ENCODE results near the gene BTRC. TPM values are rescaled to one million over a fixed set of nuclear protein-coding genes. Genes with fewer than 3 reads are reported as not detected.

The BTRC gene
- total and polyA plus RNA-seq, 4 donors: 3.1 to 16.4 (median 9.3) TPM

DNA sequence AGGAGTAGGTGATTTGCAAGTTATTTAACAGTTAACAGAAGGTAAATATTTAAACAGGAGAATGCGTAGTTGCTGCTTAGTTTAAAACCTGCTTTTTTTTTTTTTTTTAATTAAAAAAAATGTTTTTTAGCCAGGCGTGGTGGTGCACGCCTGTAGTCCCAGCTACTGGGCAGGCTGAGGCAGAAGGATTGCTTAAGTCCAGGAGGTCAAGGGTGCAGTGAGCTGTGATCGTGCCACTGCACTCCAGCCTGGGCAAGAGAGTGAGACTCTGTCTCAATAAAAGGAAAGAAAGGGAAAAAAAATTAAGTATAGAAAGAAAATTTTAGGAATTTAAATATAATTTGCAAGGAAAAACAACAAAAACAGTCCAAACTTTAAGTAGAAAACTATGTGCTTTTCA is 71.6 kb downstream of the BTRC start:
- no peaks in the 10 kb centered on the region for H3K9me3 ChIP-seq (ENCODE audit: control insufficient read depth in 4 of 4, insufficient read depth in 3 of 4, low read length in 3 of 4)
- H3K4me3 ChIP-seq: no peak overlapping the region
- no peak overlapping the region for H3K9ac ChIP-seq (ENCODE audit: insufficient read depth in 1 of 2, low read length in 2 of 2)
- WGBS, 2 donors: 77 to 78% methylated on average over 4 of the region's 4 CpGs
- DNase-seq: no peak
- no peak for ATAC-seq (ENCODE audit: insufficient read depth, low FRiP score)
- H3K4me1 ChIP-seq (ENCODE audit: control insufficient read depth in 5 of 5, insufficient read depth in 5 of 5, low read length in 5 of 5): peaks cover 0 to 3% (median 0%) of the 10 kb centered on the region in 5 donors
- no peak overlapping the region for H3K27ac ChIP-seq (ENCODE audit: low read depth in 1 of 2, low read length in 1 of 2)
- peaks cover 0 to 3% (median 1%) of the 10 kb centered on the region in 4 donors for H3K36me3 ChIP-seq (ENCODE audit: control insufficient read depth in 4 of 4, insufficient read depth in 4 of 4, low read length in 4 of 4)
- no peaks in the 10 kb centered on the region for H3K27me3 ChIP-seq (ENCODE audit: control insufficient read depth in 3 of 3, insufficient read depth in 3 of 3, low read length in 2 of 3)
- TF ChIP-seq, protein P1, sequence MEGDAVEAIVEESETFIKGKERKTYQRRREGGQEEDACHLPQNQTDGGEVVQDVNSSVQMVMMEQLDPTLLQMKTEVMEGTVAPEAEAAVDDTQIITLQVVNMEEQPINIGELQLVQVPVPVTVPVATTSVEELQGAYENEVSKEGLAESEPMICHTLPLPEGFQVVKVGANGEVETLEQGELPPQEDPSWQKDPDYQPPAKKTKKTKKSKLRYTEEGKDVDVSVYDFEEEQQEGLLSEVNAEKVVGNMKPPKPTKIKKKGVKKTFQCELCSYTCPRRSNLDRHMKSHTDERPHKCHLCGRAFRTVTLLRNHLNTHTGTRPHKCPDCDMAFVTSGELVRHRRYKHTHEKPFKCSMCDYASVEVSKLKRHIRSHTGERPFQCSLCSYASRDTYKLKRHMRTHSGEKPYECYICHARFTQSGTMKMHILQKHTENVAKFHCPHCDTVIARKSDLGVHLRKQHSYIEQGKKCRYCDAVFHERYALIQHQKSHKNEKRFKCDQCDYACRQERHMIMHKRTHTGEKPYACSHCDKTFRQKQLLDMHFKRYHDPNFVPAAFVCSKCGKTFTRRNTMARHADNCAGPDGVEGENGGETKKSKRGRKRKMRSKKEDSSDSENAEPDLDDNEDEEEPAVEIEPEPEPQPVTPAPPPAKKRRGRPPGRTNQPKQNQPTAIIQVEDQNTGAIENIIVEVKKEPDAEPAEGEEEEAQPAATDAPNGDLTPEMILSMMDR (IDR thresholded peaks at IDR 0.05; ENCODE audit: control extremely low read depth, extremely low read depth): no peak

DNA sequence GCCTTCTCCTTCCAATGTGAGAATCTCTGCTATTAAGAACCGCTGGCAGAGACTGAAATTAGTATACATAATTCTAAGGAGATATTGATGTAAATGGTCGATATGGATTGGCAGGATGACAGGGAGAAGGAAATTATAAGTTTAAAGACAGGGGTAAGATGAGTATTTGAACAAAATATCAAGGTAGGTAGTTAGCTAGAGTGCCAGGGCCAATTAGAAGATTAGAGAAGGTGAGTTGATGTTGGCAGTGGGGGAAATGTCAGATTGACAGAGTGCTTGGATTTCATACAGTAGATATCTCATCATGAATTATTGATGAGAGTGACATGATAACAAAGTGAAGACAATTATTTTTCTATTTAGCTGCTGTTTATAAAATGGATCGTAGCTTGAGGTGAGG is 74.1 kb downstream of the BTRC start:
- WGBS, 2 donors: 88 to 93% methylated on average over 3 of the region's 3 CpGs
- H3K4me3 ChIP-seq: no peak overlapping the region
- H3K27ac ChIP-seq (ENCODE audit: low read depth in 1 of 2, low read length in 1 of 2): no peak overlapping the region
- H3K4me1 ChIP-seq (ENCODE audit: control insufficient read depth in 5 of 5, insufficient read depth in 5 of 5, low read length in 5 of 5): peaks cover 0 to 3% (median 0%) of the 10 kb centered on the region in 5 donors
- TF ChIP-seq, protein P1 (IDR thresholded peaks at IDR 0.05; ENCODE audit: control extremely low read depth, extremely low read depth): no peak
- H3K36me3 ChIP-seq (ENCODE audit: control insufficient read depth in 4 of 4, insufficient read depth in 4 of 4, low read length in 4 of 4): peaks cover 0 to 3% (median 3%) of the 10 kb centered on the region in 4 donors
- no peak overlapping the region for H3K9ac ChIP-seq (ENCODE audit: insufficient read depth in 1 of 2, low read length in 2 of 2)
- H3K9me3 ChIP-seq (ENCODE audit: control insufficient read depth in 4 of 4, insufficient read depth in 3 of 4, low read length in 3 of 4): no peaks in the 10 kb centered on the region
- no peak for ATAC-seq (ENCODE audit: insufficient read depth, low FRiP score)
- no peak for DNase-seq
- no peaks in the 10 kb centered on the region for H3K27me3 ChIP-seq (ENCODE audit: control insufficient read depth in 3 of 3, insufficient read depth in 3 of 3, low read length in 2 of 3)

DNA sequence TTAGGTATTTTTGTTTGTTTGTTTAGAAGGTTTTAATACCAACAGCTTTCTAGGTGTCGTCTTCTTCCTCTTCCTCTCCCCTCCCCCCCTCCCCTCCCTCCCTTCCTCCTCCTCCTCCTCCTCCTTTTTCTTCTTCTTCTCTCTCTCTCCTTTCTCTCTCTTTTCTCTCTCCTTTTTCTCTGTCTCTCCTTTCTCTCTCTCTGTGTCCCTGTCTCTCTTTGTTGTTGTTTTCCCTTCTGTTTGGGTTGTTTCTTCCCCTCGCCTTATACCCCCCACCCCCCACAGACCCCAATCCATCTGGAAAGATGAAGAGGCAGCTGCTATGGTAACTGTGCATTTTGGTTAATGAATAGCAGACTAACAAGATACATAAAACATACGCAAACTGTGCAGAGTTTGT is 75.5 kb downstream of the BTRC start:
- no peak for ATAC-seq (ENCODE audit: insufficient read depth, low FRiP score)
- H3K4me1 ChIP-seq (ENCODE audit: control insufficient read depth in 5 of 5, insufficient read depth in 5 of 5, low read length in 5 of 5): peaks cover 0 to 2% (median 0%) of the 10 kb centered on the region in 5 donors
- H3K9me3 ChIP-seq (ENCODE audit: control insufficient read depth in 4 of 4, insufficient read depth in 3 of 4, low read length in 3 of 4): no peaks in the 10 kb centered on the region
- no peak overlapping the region for H3K4me3 ChIP-seq
- whole genome bisulfite sequencing, 2 donors: 65 to 82% methylated on average over 3 of the region's 3 CpGs
- DNase-seq: no peak
- no peak overlapping the region for H3K9ac ChIP-seq (ENCODE audit: insufficient read depth in 1 of 2, low read length in 2 of 2)
- TF ChIP-seq, protein P1 (IDR thresholded peaks at IDR 0.05; ENCODE audit: control extremely low read depth, extremely low read depth): no peak
- H3K27me3 ChIP-seq (ENCODE audit: control insufficient read depth in 3 of 3, insufficient read depth in 3 of 3, low read length in 2 of 3): no peaks in the 10 kb centered on the region
- peaks cover 0 to 7% (median 2%) of the 10 kb centered on the region in 4 donors for H3K36me3 ChIP-seq (ENCODE audit: control insufficient read depth in 4 of 4, insufficient read depth in 4 of 4, low read length in 4 of 4)
- H3K27ac ChIP-seq (ENCODE audit: low read depth in 1 of 2, low read length in 1 of 2): no peak overlapping the region

DNA sequence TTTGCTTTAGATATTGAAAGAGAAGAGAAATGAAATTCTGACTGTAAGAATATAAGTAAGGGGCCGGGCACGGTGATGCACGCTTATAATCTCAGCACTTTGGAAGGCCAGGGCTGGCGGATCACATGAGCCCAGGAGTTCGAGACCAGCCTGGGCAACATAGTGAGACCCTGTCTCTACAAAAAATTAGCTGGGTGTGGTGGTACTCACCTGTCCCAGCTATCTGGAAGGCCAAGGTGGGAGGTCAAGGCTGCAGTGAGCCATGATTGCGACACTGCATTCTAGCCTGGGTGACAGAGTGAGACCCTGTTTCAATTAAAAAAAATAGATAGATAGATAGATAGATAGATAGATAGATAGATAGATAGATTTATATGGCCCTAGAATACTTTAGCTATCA is 82.3 kb downstream of the BTRC start:
- H3K9me3 ChIP-seq (ENCODE audit: control insufficient read depth in 4 of 4, insufficient read depth in 3 of 4, low read length in 3 of 4): no peaks in the 10 kb centered on the region
- no peaks in the 10 kb centered on the region for H3K27me3 ChIP-seq (ENCODE audit: control insufficient read depth in 3 of 3, insufficient read depth in 3 of 3, low read length in 2 of 3)
- H3K4me1 ChIP-seq (ENCODE audit: control insufficient read depth in 5 of 5, insufficient read depth in 5 of 5, low read length in 5 of 5): peaks cover 0 to 4% (median 0%) of the 10 kb centered on the region in 5 donors
- H3K36me3 ChIP-seq (ENCODE audit: control insufficient read depth in 4 of 4, insufficient read depth in 4 of 4, low read length in 4 of 4): peaks cover 0 to 3% (median 2%) of the 10 kb centered on the region in 4 donors
- TF ChIP-seq, protein P1 (IDR thresholded peaks at IDR 0.05; ENCODE audit: control extremely low read depth, extremely low read depth): no peak
- H3K9ac ChIP-seq (ENCODE audit: insufficient read depth in 1 of 2, low read length in 2 of 2): no peak overlapping the region
- H3K27ac ChIP-seq (ENCODE audit: low read depth in 1 of 2, low read length in 1 of 2): no peak overlapping the region
- no peak overlapping the region for H3K4me3 ChIP-seq
- 98 to 99% methylated on average over 6 of the region's 6 CpGs for WGBS, 2 donors
- ATAC-seq (ENCODE audit: insufficient read depth, low FRiP score) (no peak), DNase-seq (no peak)

Measured in lung (tissue), 12 donors.